Activated naive CD8-positive, alpha-beta T cell (primary cell): ENCODE results near the gene PRDX1.
"Not testable (repeated sequence)": the region's sequence is repeated elsewhere in the genome, so short reads cannot be mapped to it uniquely, and the experiment has no call there.

Source experiments
- H3K27ac Mint-ChIP-seq: one replicate; pipeline ENCODE4 v1.8.0; 2021; ENCODE audit warnings: mixed read lengths
- H3K27me3 Mint-ChIP-seq: one replicate; pipeline ENCODE4 v1.8.0; 2021; ENCODE audit warnings: mixed read lengths
- H3K36me3 Mint-ChIP-seq: one replicate; pipeline ENCODE4 v1.8.0; 2021; ENCODE audit warnings: mixed read lengths
- H3K4me1 Mint-ChIP-seq: one replicate; pipeline ENCODE4 v1.8.0; 2021; ENCODE audit warnings: low read depth, mixed read lengths
- H3K4me3 Mint-ChIP-seq: one replicate; pipeline ENCODE4 v1.8.0; 2021; ENCODE audit warnings: mild to moderate bottlenecking, mixed read lengths
- H3K9me3 Mint-ChIP-seq: one replicate; pipeline ENCODE4 v1.8.0; 2021; ENCODE audit warnings: low read depth, mixed read lengths

Gene PRDX1

DNA sequence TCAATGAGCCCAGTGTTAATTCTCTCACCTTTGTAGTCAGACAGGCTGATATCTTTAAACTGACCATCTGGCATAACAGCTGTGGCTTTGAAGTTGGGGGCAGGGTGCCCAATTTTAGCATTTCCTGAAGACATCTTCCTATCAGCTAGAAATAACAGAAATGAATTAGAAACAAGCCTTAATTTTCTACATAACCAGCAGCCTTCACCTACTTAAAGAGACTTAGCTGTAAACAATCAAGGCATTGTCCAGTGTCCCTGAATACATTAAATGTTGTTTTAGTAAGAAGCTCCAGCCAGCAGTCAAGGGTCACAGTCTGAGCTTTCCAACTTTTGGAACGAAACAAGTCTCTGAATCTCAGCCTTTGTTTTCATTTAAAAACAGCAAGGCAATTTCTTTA, 2.8 kb downstream of the PRDX1 start:
- H3K27me3 Mint-ChIP-seq, result no peaks in the 10 kb centered on the region
- peaks cover 7% of the 10 kb centered on the region for H3K36me3 Mint-ChIP-seq
- H3K4me1 Mint-ChIP-seq, result peaks cover 46% of the 10 kb centered on the region
- no peaks in the 10 kb centered on the region for H3K9me3 Mint-ChIP-seq
- H3K27ac Mint-ChIP-seq, result peak overlapping the region; percentile 70
- H3K4me3 Mint-ChIP-seq, result peak overlapping the region; percentile 95

DNA sequence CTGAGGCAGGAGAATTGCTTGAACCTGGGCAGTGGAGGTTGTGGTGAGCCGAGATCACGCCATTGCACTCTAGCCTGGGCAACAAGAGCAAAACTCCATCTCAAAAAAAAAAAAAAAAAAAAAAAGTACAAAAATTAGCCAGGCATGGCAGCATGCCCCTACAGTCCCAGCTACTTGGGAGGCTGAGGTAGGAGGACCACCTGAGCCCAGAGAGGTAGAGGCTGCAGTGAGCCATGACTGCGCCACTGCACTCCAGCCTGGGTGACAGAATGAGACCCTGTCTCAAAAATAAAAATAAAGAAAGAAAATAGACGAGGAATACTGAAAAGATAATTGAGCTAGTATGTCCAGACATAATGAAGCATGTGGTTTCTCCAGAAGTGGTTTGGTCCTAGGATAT, 3.3 kb downstream of the PRDX1 start:
- Mint-ChIP-seq H3K4me1 (peaks cover 44% of the 10 kb centered on the region), H3K27ac (peak overlapping the region; percentile 28), H3K4me3 (peak overlapping the region; percentile 95)
- H3K36me3 Mint-ChIP-seq, H3K9me3 Mint-ChIP-seq, H3K27me3 Mint-ChIP-seq: not testable (repeated sequence)

DNA sequence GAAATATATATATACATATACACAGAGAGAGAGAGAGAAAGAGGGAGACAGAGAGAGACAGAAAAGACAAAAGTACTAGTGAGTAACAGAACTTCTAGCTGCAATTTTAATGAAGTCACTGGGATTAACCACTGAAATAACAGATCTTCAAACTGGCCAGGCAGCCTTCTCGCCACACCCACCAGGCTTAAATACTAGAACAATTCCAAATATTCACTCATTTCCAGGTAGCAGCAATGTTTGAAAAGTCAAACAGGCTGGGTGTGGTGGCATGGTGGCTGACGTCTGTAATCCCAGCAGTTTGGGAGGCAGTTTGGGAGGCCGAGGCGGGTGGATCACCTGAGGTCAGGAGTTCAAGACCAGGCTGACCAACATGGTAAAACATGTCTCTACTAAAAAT, 5.2 kb downstream of the PRDX1 start:
- Mint-ChIP-seq H3K4me3 (no peak overlapping the region), H3K27ac (peak overlapping the region; percentile 41), H3K9me3 (no peaks in the 10 kb centered on the region), H3K36me3 (peaks cover 10% of the 10 kb centered on the region), H3K4me1 (peaks cover 32% of the 10 kb centered on the region), H3K27me3 (no peaks in the 10 kb centered on the region)

DNA sequence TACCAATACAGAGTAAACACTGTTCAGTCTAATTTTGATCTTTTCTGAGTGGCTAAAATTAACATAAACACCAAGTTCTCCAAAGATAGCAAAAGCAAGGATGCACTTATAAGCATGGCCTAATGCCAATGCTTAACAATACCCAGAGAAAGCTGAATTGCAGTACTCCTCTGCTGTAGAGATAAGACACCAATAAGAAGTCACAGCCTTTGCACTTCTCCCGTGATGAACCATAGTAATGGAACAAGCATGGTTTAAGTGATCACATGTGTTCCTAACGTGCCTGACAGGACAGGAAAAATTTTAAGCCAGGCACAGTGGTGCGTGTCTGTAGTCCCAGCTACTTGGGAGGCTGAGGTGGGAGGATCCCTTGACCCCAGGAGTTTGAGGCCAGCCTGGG, 5.6 kb downstream of the PRDX1 start:
- H3K27ac Mint-ChIP-seq, result peak overlapping the region; percentile 4
- peaks cover 10% of the 10 kb centered on the region for H3K36me3 Mint-ChIP-seq
- no peaks in the 10 kb centered on the region for H3K9me3 Mint-ChIP-seq
- H3K4me3 Mint-ChIP-seq, result no peak overlapping the region
- H3K4me1 Mint-ChIP-seq, result peaks cover 32% of the 10 kb centered on the region
- H3K27me3 Mint-ChIP-seq, result no peaks in the 10 kb centered on the region

DNA sequence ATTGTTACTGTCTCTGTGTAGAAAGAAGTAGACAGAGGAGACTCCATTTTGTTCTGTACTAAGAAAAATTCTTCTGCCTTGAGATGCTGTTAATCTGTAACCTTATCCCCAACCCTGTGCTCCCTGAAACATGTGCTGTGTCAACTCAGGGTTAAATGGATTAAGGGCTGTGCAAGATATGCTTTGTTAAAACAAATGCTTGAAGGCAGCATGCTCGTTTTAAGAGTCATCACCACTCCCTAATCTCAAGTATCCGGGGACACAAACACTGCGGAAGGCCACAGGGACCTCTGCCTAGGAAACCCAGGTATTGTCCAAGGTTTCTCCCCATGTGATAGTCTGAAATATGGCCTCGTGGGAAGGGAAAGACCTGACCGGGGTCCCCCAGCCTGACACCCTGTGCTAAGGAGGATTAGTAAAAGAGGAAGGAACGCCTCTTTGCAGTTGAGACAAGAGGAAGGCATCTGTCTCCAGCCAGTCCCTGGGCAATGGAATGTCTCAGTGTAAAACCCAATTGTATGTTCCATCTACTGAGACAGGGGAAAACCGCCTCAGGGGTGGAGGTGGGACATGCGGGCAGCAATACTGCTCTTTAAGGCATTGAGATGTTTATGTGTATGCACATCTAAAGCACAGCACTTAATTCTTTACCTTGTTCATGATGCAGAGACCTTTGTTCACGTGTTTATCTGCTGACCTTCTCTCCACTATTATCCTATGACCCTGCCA, 8.0 kb downstream of the PRDX1 start:
- H3K9me3 Mint-ChIP-seq, H3K27me3 Mint-ChIP-seq, H3K27ac Mint-ChIP-seq, H3K4me3 Mint-ChIP-seq, H3K36me3 Mint-ChIP-seq: not testable (repeated sequence)
- peaks cover 19% of the 10 kb centered on the region for H3K4me1 Mint-ChIP-seq

- Mint-ChIP-seq H3K4me3 (no peak overlapping the region), H3K27ac (peak overlapping the region; percentile 68), H3K36me3 (peaks cover 7% of the 10 kb centered on the region), H3K4me1 (peaks cover 16% of the 10 kb centered on the region), H3K9me3 (no peaks in the 10 kb centered on the region), H3K27me3 (no peaks in the 10 kb centered on the region)
Measured at GRCh38 chr1:45512641-45513054, 9.0 kb downstream of the PRDX1 start.

DNA sequence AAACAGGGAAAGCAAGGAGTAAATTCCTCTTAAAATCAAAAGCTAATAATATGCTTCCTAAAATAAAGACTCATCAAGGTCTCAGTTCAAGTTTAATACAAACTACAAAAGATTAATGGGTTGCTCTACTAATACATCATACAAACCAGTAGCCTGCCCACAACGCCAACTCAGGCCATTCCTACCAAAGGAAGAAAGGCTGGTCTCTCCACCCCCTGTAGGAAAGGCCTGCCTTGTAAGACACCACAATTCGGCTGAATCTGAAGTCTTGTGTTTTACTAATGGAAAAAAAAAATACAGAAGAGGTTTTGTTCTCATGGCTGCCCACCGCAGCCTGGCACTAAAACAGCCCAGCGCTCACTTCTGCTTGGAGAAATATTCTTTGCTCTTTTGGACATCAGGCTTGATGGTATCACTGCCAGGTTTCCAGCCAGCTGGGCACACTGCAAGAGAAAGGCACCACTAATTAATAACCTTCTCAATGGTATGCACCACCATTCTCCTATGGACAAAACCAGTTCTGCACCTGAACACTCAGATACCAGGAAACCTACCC, 10.6 kb downstream of the PRDX1 start:
- Mint-ChIP-seq H3K9me3 (no peaks in the 10 kb centered on the region), H3K36me3 (peaks cover 9% of the 10 kb centered on the region), H3K4me3 (no peak overlapping the region), H3K27me3 (no peaks in the 10 kb centered on the region), H3K27ac (peak overlapping the region; percentile 46), H3K4me1 (peaks cover 6% of the 10 kb centered on the region)

- Mint-ChIP-seq H3K4me1 (peaks cover 2% of the 10 kb centered on the region), H3K9me3 (no peaks in the 10 kb centered on the region), H3K27ac (peak overlapping the region; percentile 46), H3K4me3 (no peak overlapping the region), H3K27me3 (no peaks in the 10 kb centered on the region), H3K36me3 (peaks cover 7% of the 10 kb centered on the region)
Measured at GRCh38 chr1:45510036-45510971, 11.4 kb downstream of the PRDX1 start.

DNA sequence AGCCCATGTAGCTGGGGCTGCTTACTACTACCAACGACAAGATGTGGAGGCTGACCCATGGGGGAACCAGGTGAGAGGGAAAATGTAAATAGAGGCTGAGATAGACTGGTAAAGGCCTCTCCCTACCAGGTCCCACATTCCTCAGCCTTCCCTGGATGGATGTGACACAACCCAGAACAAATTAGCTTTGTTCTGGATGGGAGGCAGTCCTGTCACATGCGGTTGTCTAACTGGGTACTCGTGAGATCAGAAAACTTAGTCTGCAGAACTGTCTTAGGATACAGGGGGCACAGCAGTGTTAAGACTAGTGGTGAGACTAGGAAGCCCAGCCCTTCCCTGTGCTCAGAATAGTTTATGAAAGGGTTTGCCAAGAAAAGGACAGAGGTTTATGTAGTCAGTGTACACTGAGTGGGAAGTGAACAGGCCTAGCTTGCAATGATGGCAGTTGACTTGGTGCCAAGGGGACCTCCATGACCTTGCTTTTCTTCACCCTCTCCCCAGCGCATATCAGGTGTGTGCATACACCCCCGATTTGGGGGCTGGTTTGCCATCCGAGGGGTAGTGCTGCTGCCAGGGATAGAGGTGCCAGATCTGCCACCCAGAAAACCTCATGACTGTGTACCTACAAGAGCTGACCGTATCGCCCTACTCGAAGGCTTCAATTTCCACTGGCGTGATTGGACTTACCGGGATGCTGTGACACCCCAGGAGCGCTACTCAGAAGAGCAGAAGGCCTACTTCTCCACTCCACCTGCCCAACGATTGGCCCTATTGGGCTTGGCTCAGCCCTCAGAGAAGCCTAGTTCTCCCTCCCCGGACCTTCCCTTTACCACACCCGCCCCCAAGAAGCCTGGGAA, 13.2 kb downstream of the PRDX1 start:
- H3K36me3 Mint-ChIP-seq, result peaks cover 5% of the 10 kb centered on the region
- no peaks in the 10 kb centered on the region for H3K9me3 Mint-ChIP-seq
- H3K27me3 Mint-ChIP-seq, result no peaks in the 10 kb centered on the region
- peak overlapping the region; percentile 52 for H3K27ac Mint-ChIP-seq
- H3K4me1 Mint-ChIP-seq, result peaks cover 2% of the 10 kb centered on the region
- no peak overlapping the region for H3K4me3 Mint-ChIP-seq

- Mint-ChIP-seq H3K9me3 (no peaks in the 10 kb centered on the region), H3K27ac (peak overlapping the region; percentile 52), H3K4me3 (no peak overlapping the region), H3K27me3 (no peaks in the 10 kb centered on the region), H3K36me3 (peaks cover 5% of the 10 kb centered on the region), H3K4me1 (peaks cover 2% of the 10 kb centered on the region)
Measured at GRCh38 chr1:45507893-45508292, 13.8 kb downstream of the PRDX1 start.

- H3K4me3 Mint-ChIP-seq, result no peak overlapping the region
- H3K27me3 Mint-ChIP-seq, result no peaks in the 10 kb centered on the region
- no peak overlapping the region for H3K27ac Mint-ChIP-seq
- H3K9me3 Mint-ChIP-seq, result no peaks in the 10 kb centered on the region
- H3K36me3 Mint-ChIP-seq, result peaks cover 2% of the 10 kb centered on the region
- no peaks in the 10 kb centered on the region for H3K4me1 Mint-ChIP-seq
Measured at GRCh38 chr1:45507195-45507594, 14.5 kb downstream of the PRDX1 start.

- H3K4me3 Mint-ChIP-seq, result no peak overlapping the region
- H3K4me1 Mint-ChIP-seq, result peaks cover 28% of the 10 kb centered on the region
Measured at GRCh38 chr1:45503462-45504360, 18.0 kb downstream of the PRDX1 start.

GRCh38 chr1:45501505-45501859, 20.2 kb downstream of the PRDX1 start:
- peak overlapping the region; percentile 94 for H3K4me3 Mint-ChIP-seq

More at GRCh38 chr1:45503462-45504360, 18.0 kb downstream of the PRDX1 start:
- Mint-ChIP-seq H3K27me3 (no peaks in the 10 kb centered on the region), H3K9me3 (no peaks in the 10 kb centered on the region), H3K36me3 (peaks cover 2% of the 10 kb centered on the region), H3K27ac (no peak overlapping the region)

DNA sequence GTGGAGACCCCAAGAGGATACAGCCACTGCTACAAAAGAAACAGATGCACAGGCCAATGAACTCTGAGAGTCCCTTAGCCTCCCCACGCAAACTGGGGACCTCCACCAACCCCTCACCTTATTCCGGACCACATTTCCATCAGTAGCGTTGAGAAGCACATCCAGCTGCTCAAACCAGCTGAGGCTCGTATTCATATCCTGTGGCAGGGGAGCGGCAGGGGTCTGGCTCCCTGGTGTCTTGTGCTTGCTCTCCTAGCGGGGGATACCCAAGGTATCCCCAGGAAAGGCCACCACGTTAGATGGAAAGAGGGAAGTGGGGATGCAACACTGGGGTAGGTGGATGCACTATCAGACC, 22.3 kb downstream of the PRDX1 start:
- Mint-ChIP-seq H3K4me3 (peak overlapping the region; percentile 94), H3K27me3 (no peaks in the 10 kb centered on the region), H3K9me3 (no peaks in the 10 kb centered on the region), H3K4me1 (peaks cover 28% of the 10 kb centered on the region), H3K27ac (peak overlapping the region; percentile 95), H3K36me3 (no peaks in the 10 kb centered on the region)

More at GRCh38 chr1:45501505-45501859, 20.2 kb downstream of the PRDX1 start:
- peaks cover 28% of the 10 kb centered on the region for H3K4me1 Mint-ChIP-seq
- H3K9me3 Mint-ChIP-seq, result no peaks in the 10 kb centered on the region
- H3K36me3 Mint-ChIP-seq, result no peaks in the 10 kb centered on the region
- H3K27me3 Mint-ChIP-seq, result no peaks in the 10 kb centered on the region
- peak overlapping the region; percentile 35 for H3K27ac Mint-ChIP-seq
